NT2/D1 (cell line): ENCODE results near the gene DNAH11.

Experiments used
- SUZ12 ChIP-seq: IDR thresholded peaks from 2 replicates; pipeline ENCODE4 v1.6.1; 2011; ENCODE audit not compliant: insufficient read length, insufficient read depth; ENCODE audit errors: extremely low read depth
- YY1 ChIP-seq: IDR thresholded peaks from 2 replicates; pipeline ENCODE4 v1.6.1; 2011; ENCODE audit not compliant: insufficient read length, insufficient read depth
- ZNF274 ChIP-seq: IDR thresholded peaks from 2 replicates; pipeline ENCODE4 v1.6.1; 2011; ENCODE audit warnings: mild to moderate bottlenecking, low read depth, low read length

GRCh38 chr7:21495731-21496130, 47.1 kb upstream of the DNAH11 start:
- TF ChIP-seq ZNF274, result no peak
- TF ChIP-seq YY1, result no peak
- TF ChIP-seq SUZ12, result no peak
